GM12865 (cell line): ENCODE measurements around the gene FCHO1.

Source experiments
- DNase-seq: peaks from one replicate; pipeline ENCODE4 v3.0.0; 2010; ENCODE audit warnings: low read depth
- H3K4me3 ChIP-seq: 2 replicates; pipeline ENCODE4 v1.5.1; 2011; ENCODE audit warnings: mild to moderate bottlenecking, low read depth, low read length, control low read depth
- CTCF ChIP-seq: IDR thresholded peaks from 2 replicates; pipeline ENCODE4 v1.5.1; 2011; ENCODE audit warnings: low read length, control low read depth, low read depth, inconsistent platforms; ENCODE audit not compliant: insufficient read depth; ENCODE audit errors: missing control alignments

Gene FCHO1, protein sequence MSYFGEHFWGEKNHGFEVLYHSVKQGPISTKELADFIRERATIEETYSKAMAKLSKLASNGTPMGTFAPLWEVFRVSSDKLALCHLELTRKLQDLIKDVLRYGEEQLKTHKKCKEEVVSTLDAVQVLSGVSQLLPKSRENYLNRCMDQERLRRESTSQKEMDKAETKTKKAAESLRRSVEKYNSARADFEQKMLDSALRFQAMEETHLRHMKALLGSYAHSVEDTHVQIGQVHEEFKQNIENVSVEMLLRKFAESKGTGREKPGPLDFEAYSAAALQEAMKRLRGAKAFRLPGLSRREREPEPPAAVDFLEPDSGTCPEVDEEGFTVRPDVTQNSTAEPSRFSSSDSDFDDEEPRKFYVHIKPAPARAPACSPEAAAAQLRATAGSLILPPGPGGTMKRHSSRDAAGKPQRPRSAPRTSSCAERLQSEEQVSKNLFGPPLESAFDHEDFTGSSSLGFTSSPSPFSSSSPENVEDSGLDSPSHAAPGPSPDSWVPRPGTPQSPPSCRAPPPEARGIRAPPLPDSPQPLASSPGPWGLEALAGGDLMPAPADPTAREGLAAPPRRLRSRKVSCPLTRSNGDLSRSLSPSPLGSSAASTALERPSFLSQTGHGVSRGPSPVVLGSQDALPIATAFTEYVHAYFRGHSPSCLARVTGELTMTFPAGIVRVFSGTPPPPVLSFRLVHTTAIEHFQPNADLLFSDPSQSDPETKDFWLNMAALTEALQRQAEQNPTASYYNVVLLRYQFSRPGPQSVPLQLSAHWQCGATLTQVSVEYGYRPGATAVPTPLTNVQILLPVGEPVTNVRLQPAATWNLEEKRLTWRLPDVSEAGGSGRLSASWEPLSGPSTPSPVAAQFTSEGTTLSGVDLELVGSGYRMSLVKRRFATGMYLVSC

DNA sequence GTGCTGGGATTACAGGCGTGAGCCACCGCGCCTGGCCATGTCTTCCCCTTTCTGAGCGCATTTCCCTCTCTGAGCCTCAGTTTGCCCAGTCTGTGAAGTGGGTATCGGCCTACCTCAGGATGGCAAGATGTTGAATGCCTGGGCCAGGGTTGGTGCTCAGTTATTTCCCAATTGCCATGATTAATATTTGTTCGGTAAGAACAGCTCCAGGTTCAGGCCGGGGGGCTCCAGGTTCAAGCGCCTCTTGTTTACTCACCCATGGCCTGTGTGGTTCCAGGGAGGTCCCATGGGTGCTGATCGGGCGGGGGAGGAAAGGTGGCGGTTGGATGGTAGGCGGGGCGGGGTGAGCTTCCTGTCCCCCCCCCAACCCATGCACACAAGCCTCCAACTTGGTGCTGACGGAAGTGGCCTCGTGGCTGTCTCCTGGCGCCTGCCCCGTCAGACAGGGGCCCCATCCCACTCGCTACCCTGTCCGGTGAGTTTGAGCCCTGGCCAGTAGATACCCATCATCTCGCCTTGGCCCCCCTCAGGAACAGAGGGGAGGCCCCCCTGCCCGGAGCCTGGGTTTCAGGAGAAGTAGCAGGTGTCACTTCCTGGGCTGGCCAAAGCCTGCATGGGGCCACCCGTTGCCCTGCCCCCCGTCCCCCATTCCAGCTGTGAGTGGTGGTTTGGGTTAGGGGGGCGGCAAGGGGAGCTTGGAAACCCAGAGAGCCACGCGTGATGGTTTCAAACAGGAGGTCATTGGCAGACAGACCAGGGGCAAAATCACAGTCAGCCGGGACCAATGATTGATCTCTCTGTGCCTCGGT, at the start of gene FCHO1:
TSS of gene FCHO1 (plus strand) at position 375 of the 809 bp plus-strand sequence. CDS start 3,688 bp downstream, outside the sequence.
- H3K4me3 ChIP-seq: peak within 1 kb of the TSS; percentile 86
- DNase-seq: peak; percentile 96
- TF ChIP-seq CTCF: no peak

GRCh38 chr19:17703824-17704463, 47.3 kb upstream of the FCHO1 start:
- DNase-seq: peak; percentile 65
- peak; percentile 81 for TF ChIP-seq CTCF
- no peak overlapping the region for H3K4me3 ChIP-seq

GRCh38 chr19:17706750-17707181, 44.5 kb upstream of the FCHO1 start:
- DNase-seq: no peak
- no peak for TF ChIP-seq CTCF
- H3K4me3 ChIP-seq: no peak overlapping the region

- no peak for DNase-seq
- no peak overlapping the region for H3K4me3 ChIP-seq
- no peak for TF ChIP-seq CTCF
Observed at GRCh38 chr19:17711851-17712250, 39.4 kb upstream of the FCHO1 start.

DNA sequence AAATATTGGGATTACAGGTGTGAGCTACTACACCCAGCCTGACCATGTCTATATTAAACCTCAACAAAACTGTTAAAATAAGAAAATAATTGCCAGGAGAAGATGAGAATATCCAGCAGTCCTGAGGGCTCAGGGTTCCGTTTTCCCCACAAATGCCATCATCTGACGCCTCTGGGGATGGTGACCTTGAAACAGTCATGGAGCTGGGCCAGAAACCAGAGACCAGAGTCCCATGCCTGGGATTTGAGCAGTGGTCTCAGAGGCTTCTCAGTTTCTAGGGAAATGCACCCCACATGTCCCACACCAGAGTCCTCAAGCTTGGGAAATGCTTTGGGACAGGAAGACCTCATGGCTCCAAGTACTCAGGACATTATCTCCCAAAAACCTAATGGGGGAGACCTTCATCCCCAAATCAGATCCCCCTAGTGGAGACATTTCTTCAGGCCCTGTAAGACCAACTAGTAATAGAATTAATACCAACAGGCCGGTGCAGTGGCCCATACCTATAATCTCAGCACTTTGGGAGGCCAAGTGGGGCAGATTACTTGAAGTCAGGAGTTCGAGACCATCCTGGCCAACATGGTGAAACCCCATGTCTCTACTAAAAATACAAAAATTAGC, 34.9 kb upstream of the FCHO1 start:
- DNase-seq: no peak
- no peak overlapping the region for H3K4me3 ChIP-seq

More for the DNA sequence above, 34.9 kb upstream of the FCHO1 start:
- TF ChIP-seq CTCF: peak; percentile 14
